Measurements from ENCODE around the gene CAMSAP1. TPM values are rescaled to one million over a fixed set of nuclear protein-coding genes. Genes with fewer than 3 reads are reported as not detected.

CAMSAP1 gene
- polyA plus RNA-seq, 2 donors = 14.0 to 18.4 TPM

DNA sequence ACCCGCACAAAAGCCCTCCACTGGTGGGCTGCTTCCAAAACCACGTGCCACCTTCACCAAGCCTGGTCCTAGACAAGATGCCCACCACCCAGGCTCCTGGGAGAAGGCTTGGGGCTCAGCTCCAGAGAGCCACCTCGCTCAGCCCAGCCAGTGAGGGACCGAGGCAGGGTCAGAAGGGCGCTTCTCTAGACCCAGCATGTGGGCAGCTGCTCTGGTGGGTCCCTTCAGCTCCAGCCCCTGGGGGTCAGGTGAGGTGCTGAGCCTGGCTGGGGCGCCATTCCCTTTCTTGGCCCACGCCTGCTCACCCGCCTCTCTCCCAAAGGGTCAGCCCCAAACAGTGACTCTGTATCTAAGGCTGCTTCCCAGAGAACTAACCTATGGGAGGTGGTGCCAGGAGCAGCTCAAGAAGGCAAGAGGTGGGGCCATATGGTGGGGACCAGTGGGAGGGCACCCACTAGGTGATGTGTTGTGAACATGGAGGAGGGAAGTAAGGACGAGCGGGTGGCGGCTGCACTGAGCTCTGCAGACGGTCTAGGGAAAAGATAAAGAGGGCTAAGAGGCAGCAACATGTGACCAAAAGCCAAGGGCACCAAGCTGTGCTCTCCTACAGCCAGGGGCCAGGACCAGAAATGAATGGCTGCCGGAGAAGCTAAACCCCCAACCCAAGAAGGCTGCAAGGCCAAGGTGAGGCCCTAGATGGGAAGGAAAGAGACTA, 79.3 kb downstream of the CAMSAP1 start:
- H3K27ac ChIP-seq (ENCODE audit: low read depth in 2 of 2, low read length in 1 of 2) = no peak overlapping the region
- H3K27me3 ChIP-seq (ENCODE audit: control insufficient read depth in 1 of 2, insufficient read depth in 2 of 2, low read length in 2 of 2) = no peaks in the 10 kb centered on the region
- no peak overlapping the region for H3K4me3 ChIP-seq (ENCODE audit: low read depth in 1 of 2, low read length in 2 of 2)
- peaks cover 6 to 23% of the 10 kb centered on the region in 2 donors for H3K36me3 ChIP-seq (ENCODE audit: control insufficient read depth in 2 of 2, insufficient read depth in 2 of 2, low read length in 1 of 2)
- H3K9me3 ChIP-seq (ENCODE audit: control insufficient read depth in 2 of 2, insufficient read depth in 1 of 2, low read depth in 1 of 2, low read length in 1 of 2) = no peaks in the 10 kb centered on the region
- no peaks in the 10 kb centered on the region for H3K4me1 ChIP-seq (ENCODE audit: control insufficient read depth in 2 of 2, insufficient read depth in 2 of 2, low read length in 1 of 2)
- WGBS, 2 donors = 97 to 98% methylated on average over 13 of the region's 13 CpGs

DNA sequence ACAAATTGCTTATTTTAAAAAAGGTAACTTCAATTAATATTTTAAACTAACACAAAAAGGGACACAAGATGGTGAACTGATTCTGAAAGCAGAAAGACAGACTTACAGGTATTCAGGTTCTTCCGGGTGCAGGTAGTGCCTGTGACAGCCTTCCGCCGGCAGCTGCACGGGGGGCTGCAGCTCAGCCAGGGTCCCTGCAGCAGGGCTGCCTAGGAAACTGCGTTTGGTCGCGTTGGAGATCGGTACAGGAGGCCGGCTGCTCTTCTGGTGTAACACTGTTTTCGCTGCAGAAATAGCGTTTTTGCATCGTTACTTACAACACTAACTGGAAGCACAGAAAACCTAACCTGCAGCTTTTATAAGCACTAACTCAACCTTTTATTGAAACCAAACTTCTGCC, 80.0 kb downstream of the CAMSAP1 start:
- H3K9me3 ChIP-seq (ENCODE audit: control insufficient read depth in 2 of 2, insufficient read depth in 1 of 2, low read depth in 1 of 2, low read length in 1 of 2) = no peaks in the 10 kb centered on the region
- WGBS, 2 donors = 97 to 98% methylated on average over 12 of the region's 12 CpGs
- H3K27me3 ChIP-seq (ENCODE audit: control insufficient read depth in 1 of 2, insufficient read depth in 2 of 2, low read length in 2 of 2) = no peaks in the 10 kb centered on the region
- no peak overlapping the region for H3K27ac ChIP-seq (ENCODE audit: low read depth in 2 of 2, low read length in 1 of 2)
- no peaks in the 10 kb centered on the region for H3K4me1 ChIP-seq (ENCODE audit: control insufficient read depth in 2 of 2, insufficient read depth in 2 of 2, low read length in 1 of 2)
- H3K36me3 ChIP-seq (ENCODE audit: control insufficient read depth in 2 of 2, insufficient read depth in 2 of 2, low read length in 1 of 2) = peaks cover 13 to 30% of the 10 kb centered on the region in 2 donors
- H3K4me3 ChIP-seq (ENCODE audit: low read depth in 1 of 2, low read length in 2 of 2) = no peak overlapping the region

DNA sequence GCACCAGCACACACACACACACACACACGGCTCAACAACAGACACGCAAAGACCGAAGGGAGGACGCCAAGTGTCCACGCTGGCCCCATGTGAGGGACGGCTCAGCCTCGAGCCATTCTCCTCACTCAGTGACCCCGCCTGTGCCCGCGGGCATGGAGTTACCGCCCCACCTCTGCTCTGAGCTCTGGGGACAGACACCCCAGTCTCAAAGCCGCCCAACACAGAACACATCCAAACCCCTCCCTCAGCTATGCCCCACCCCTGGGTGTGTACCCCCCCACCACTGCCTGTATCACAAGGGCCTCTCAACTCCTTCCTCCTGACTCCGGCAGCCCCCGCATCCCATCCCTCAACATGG, 81.2 kb downstream of the CAMSAP1 start:
- Histone ChIP-seq H3K9me3 (ENCODE audit: control insufficient read depth in 2 of 2, insufficient read depth in 1 of 2, low read depth in 1 of 2, low read length in 1 of 2) (no peaks in the 10 kb centered on the region), H3K4me3 (ENCODE audit: low read depth in 1 of 2, low read length in 2 of 2) (no peak overlapping the region), H3K27me3 (ENCODE audit: control insufficient read depth in 1 of 2, insufficient read depth in 2 of 2, low read length in 2 of 2) (no peaks in the 10 kb centered on the region), H3K27ac (ENCODE audit: low read depth in 2 of 2, low read length in 1 of 2) (no peak overlapping the region), H3K36me3 (ENCODE audit: control insufficient read depth in 2 of 2, insufficient read depth in 2 of 2, low read length in 1 of 2) (peaks cover 15 to 39% of the 10 kb centered on the region in 2 donors), H3K4me1 (ENCODE audit: control insufficient read depth in 2 of 2, insufficient read depth in 2 of 2, low read length in 1 of 2) (no peaks in the 10 kb centered on the region)
- 96 to 97% methylated on average over 13 to 14 of the region's 14 CpGs for WGBS, 2 donors

DNA sequence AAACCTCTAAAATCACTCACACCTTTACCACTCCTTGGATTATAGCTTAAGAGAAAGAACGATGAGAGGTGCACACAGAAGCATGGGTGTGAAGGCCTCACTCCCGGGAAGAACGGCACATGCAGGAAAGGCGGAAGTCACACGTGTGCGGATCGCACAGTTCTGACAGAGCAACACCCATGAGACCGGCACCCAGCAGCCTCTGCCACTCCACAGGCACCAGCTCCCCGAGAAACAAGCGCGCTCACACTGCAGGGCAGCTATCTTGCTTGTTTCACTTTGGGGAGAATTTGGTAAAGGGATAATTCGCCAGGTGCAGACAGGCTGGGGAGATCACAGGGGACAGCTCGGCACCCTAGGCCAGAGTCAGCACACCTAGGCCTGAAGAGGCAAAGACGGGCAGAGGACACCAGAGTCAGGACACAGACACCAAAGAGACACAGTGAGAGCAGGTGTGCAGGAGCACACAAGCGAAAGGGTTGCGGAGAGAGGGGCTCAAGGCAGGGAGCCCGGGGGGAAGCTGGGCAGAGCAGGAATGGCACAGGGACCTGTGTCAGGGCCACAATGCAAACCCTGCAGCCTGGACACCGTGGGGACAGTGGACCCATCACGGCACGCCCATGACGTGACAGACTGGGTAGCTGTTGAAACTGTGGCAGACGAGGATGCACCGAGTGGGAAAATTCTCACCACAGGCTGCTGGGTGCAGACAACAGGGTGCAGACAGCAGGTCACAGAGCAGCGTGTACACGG, 81.7 kb downstream of the CAMSAP1 start:
- 90 to 95% methylated on average over 25 of the region's 25 CpGs for WGBS, 2 donors
- peaks cover 21 to 44% of the 10 kb centered on the region in 2 donors for H3K36me3 ChIP-seq (ENCODE audit: control insufficient read depth in 2 of 2, insufficient read depth in 2 of 2, low read length in 1 of 2)
- H3K27ac ChIP-seq (ENCODE audit: low read depth in 2 of 2, low read length in 1 of 2) = no peak overlapping the region
- no peaks in the 10 kb centered on the region for H3K4me1 ChIP-seq (ENCODE audit: control insufficient read depth in 2 of 2, insufficient read depth in 2 of 2, low read length in 1 of 2)
- H3K27me3 ChIP-seq (ENCODE audit: control insufficient read depth in 1 of 2, insufficient read depth in 2 of 2, low read length in 2 of 2) = no peaks in the 10 kb centered on the region
- H3K9me3 ChIP-seq (ENCODE audit: control insufficient read depth in 2 of 2, insufficient read depth in 1 of 2, low read depth in 1 of 2, low read length in 1 of 2) = no peaks in the 10 kb centered on the region
- H3K4me3 ChIP-seq (ENCODE audit: low read depth in 1 of 2, low read length in 2 of 2) = no peak overlapping the region

DNA sequence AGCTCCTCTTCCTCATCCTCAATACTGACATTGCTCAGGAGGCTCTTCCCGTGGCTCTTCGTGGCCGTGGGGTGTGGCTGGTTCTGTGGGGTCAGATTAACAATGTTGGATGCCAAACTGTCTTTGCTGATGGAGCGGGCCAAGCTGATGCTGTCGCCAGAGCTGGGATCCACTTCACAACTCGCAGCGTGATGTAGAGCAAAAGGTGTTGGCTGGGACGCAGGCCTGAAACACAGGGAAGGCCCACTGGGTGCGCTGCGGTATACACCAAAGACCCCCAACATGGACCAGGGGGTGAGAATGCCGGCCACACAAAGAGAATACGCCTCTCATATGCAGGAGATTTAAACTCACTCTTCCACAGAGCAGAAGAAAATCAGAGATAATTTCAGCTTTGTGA, 84.3 kb downstream of the CAMSAP1 start:
- H3K4me1 ChIP-seq (ENCODE audit: control insufficient read depth in 2 of 2, insufficient read depth in 2 of 2, low read length in 1 of 2) = no peaks in the 10 kb centered on the region
- H3K27me3 ChIP-seq (ENCODE audit: control insufficient read depth in 1 of 2, insufficient read depth in 2 of 2, low read length in 2 of 2) = no peaks in the 10 kb centered on the region
- H3K9me3 ChIP-seq (ENCODE audit: control insufficient read depth in 2 of 2, insufficient read depth in 1 of 2, low read depth in 1 of 2, low read length in 1 of 2) = no peaks in the 10 kb centered on the region
- no peak overlapping the region for H3K4me3 ChIP-seq (ENCODE audit: low read depth in 1 of 2, low read length in 2 of 2)
- no peak overlapping the region for H3K27ac ChIP-seq (ENCODE audit: low read depth in 2 of 2, low read length in 1 of 2)
- H3K36me3 ChIP-seq (ENCODE audit: control insufficient read depth in 2 of 2, insufficient read depth in 2 of 2, low read length in 1 of 2) = peaks cover 25 to 58% of the 10 kb centered on the region in 2 donors
- 94 to 95% methylated on average over 12 of the region's 12 CpGs for WGBS, 2 donors

DNA sequence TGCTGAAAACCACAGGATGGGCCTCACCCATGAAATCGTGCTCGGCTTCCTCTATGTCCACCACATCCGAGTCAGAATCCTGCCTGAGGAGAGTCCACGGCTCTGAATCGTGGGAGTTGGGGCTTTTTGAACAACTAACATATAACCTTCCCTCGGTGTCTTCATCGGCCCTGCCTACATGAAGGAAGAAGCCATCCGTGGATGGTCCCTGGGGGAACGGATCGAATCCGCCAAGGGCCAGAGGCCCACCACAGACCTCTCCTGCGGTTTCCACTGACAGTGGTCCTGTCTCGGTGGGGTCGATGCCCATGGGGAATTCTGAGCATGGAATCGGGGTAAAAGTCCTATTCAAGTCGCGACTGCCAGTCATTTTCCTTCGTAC, 85.0 kb downstream of the CAMSAP1 start:
- no peak overlapping the region for H3K27ac ChIP-seq (ENCODE audit: low read depth in 2 of 2, low read length in 1 of 2)
- H3K4me1 ChIP-seq (ENCODE audit: control insufficient read depth in 2 of 2, insufficient read depth in 2 of 2, low read length in 1 of 2) = no peaks in the 10 kb centered on the region
- no peak overlapping the region for H3K4me3 ChIP-seq (ENCODE audit: low read depth in 1 of 2, low read length in 2 of 2)
- H3K27me3 ChIP-seq (ENCODE audit: control insufficient read depth in 1 of 2, insufficient read depth in 2 of 2, low read length in 2 of 2) = no peaks in the 10 kb centered on the region
- peaks cover 25 to 62% of the 10 kb centered on the region in 2 donors for H3K36me3 ChIP-seq (ENCODE audit: control insufficient read depth in 2 of 2, insufficient read depth in 2 of 2, low read length in 1 of 2)
- H3K9me3 ChIP-seq (ENCODE audit: control insufficient read depth in 2 of 2, insufficient read depth in 1 of 2, low read depth in 1 of 2, low read length in 1 of 2) = no peaks in the 10 kb centered on the region
- 95 to 96% methylated on average over 18 of the region's 18 CpGs for WGBS, 2 donors

DNA sequence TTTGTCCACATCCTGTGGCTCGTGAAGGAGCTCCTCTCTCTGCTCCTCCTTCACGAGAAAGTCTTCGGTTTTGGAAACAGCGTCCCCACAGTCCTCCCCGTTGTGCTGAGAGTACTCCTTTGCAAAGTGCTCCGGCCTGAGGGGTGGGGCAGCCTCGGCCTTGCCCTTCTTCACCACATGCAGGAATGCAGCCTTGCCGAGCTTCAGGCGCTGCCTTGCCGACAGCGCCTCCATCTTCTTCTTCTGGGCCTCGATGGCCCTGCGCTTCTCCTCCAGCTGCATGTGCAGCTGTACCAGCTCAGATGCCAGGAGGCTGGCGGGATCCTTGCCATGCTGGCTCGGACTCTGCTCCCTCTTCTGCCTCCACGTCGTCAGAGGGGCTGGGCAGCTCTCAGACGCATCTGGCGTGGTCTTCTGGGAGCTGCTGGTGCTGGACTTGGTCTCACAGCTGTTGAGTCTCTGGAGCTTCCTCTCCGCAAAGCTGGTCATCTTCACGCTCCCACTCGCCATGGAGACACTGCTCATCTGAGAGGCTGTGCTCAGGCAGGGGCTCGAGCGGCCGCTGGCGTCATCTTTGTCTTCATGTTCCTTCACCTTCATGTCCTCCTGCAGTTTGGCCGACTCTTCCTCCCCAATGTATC, 85.5 kb downstream of the CAMSAP1 start:
- WGBS, 2 donors = 95 to 97% methylated on average over 27 of the region's 27 CpGs

DNA sequence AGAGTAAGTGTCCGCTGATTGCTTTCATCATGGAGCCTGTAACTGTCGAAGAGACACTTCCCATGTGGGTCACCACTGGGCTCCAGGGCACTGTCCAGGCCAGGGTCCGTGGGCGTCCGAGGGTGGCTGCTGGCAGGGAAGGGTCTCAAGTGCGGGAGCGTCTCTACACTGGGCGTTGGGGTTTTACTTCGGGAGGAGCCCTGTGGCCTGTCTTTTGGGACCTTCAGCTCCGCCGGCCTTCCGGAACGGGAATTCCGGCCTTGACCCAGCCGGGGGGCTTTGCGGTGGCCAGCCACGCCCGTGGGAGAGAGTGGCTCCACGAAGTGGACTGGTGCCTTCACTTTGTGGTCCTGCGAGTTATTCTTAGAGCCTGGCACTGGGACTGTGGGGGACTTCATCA, 86.2 kb downstream of the CAMSAP1 start:
- no peaks in the 10 kb centered on the region for H3K4me1 ChIP-seq (ENCODE audit: control insufficient read depth in 2 of 2, insufficient read depth in 2 of 2, low read length in 1 of 2)
- no peaks in the 10 kb centered on the region for H3K9me3 ChIP-seq (ENCODE audit: control insufficient read depth in 2 of 2, insufficient read depth in 1 of 2, low read depth in 1 of 2, low read length in 1 of 2)
- H3K27me3 ChIP-seq (ENCODE audit: control insufficient read depth in 1 of 2, insufficient read depth in 2 of 2, low read length in 2 of 2) = no peaks in the 10 kb centered on the region
- no peak overlapping the region for H3K4me3 ChIP-seq (ENCODE audit: low read depth in 1 of 2, low read length in 2 of 2)
- H3K36me3 ChIP-seq (ENCODE audit: control insufficient read depth in 2 of 2, insufficient read depth in 2 of 2, low read length in 1 of 2) = peaks cover 32 to 65% of the 10 kb centered on the region in 2 donors
- WGBS, 2 donors = 96 to 98% methylated on average over 20 of the region's 20 CpGs
- H3K27ac ChIP-seq (ENCODE audit: low read depth in 2 of 2, low read length in 1 of 2) = no peak overlapping the region

More for the DNA sequence above, 85.5 kb downstream of the CAMSAP1 start:
- peaks cover 25 to 63% of the 10 kb centered on the region in 2 donors for H3K36me3 ChIP-seq (ENCODE audit: control insufficient read depth in 2 of 2, insufficient read depth in 2 of 2, low read length in 1 of 2)
- no peak overlapping the region for H3K27ac ChIP-seq (ENCODE audit: low read depth in 2 of 2, low read length in 1 of 2)
- no peaks in the 10 kb centered on the region for H3K27me3 ChIP-seq (ENCODE audit: control insufficient read depth in 1 of 2, insufficient read depth in 2 of 2, low read length in 2 of 2)
- no peaks in the 10 kb centered on the region for H3K4me1 ChIP-seq (ENCODE audit: control insufficient read depth in 2 of 2, insufficient read depth in 2 of 2, low read length in 1 of 2)
- H3K9me3 ChIP-seq (ENCODE audit: control insufficient read depth in 2 of 2, insufficient read depth in 1 of 2, low read depth in 1 of 2, low read length in 1 of 2) = no peaks in the 10 kb centered on the region
- H3K4me3 ChIP-seq (ENCODE audit: low read depth in 1 of 2, low read length in 2 of 2) = no peak overlapping the region

DNA sequence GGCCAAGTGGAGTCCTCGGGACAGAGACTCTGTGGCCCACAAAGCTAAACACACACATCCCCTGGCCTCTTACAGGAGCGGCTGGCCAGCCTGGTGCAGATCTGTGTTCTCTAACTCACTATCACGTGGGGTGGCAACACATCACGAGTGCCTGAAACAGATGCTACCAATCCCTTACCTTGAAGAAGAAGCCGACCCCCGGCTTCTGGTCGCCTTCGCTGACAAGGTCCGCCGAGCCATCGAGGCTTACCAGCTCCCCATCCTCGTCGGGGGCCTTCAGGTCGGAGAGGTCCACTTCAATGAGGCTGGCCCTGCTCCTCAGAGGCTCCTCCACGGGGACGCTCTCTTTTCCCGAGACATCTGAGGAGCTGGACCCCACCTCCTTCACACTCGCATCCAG, 86.7 kb downstream of the CAMSAP1 start:
- Histone ChIP-seq H3K36me3 (ENCODE audit: control insufficient read depth in 2 of 2, insufficient read depth in 2 of 2, low read length in 1 of 2) (peaks cover 36 to 65% of the 10 kb centered on the region in 2 donors), H3K9me3 (ENCODE audit: control insufficient read depth in 2 of 2, insufficient read depth in 1 of 2, low read depth in 1 of 2, low read length in 1 of 2) (no peaks in the 10 kb centered on the region), H3K27me3 (ENCODE audit: control insufficient read depth in 1 of 2, insufficient read depth in 2 of 2, low read length in 2 of 2) (no peaks in the 10 kb centered on the region), H3K4me1 (ENCODE audit: control insufficient read depth in 2 of 2, insufficient read depth in 2 of 2, low read length in 1 of 2) (no peaks in the 10 kb centered on the region), H3K27ac (ENCODE audit: low read depth in 2 of 2, low read length in 1 of 2) (no peak overlapping the region), H3K4me3 (ENCODE audit: low read depth in 1 of 2, low read length in 2 of 2) (no peak overlapping the region)
- WGBS, 2 donors = 95 to 96% methylated on average over 18 of the region's 18 CpGs
